NCI-H146 (cell line): ENCODE data around the gene CR1.
"Not testable (repeated sequence)": the region's sequence is repeated elsewhere in the genome, so short reads cannot be mapped to it uniquely, and the experiment has no call there.

Experiments used
- DNase-seq: peaks from one replicate; lab custom pipeline; 2025; lab: John Stamatoyannopoulos, UW

The CR1 gene

DNA sequence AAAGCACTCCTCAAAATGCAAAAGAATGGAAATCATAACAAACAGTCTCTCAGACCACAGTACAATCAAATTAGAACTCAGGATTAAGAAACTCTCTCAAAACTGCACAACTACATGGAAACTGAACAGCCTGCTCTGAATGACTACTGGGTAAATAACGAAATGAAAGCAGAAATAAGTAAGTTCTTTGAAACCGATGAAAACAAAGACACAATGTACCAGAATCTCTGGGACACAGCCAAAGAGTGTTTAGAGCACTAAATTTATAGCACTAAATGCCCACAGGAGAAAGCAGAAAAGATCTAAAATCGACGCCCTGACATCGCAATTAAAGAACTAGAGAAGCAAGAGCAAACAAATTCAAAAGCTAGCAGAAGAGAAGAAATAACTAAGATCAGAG is 95.2 kb downstream of the CR1 start:
- not testable (repeated sequence) for DNase-seq

GRCh38 chr1:207594095-207594494 is 98.1 kb downstream of the CR1 start:
- not testable (repeated sequence) for DNase-seq

DNA sequence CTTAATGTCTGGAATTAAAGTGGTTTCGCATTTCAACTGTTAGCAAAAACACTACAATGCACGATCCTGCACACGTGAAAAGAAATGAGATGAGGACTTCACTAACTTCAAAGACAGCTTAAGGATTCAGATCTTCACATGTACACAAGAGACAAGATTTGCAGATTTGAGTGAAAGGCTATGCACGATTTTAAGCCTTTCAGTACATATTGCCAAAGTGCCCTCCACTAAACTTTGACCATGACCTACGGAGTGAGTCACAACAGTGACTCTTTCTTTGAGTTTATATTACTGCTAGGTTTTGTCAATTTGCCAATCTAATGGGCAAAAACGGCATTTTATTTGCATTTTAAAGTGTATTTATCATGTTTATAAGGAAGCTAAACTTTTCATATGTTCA is 107.8 kb downstream of the CR1 start:
- no peak for DNase-seq

- DNase-seq = no peak
Measured at GRCh38 chr1:207605444-207606361, 109.7 kb downstream of the CR1 start.

GRCh38 chr1:207606362-207606755 is 110.4 kb downstream of the CR1 start:
- DNase-seq = no peak

DNA sequence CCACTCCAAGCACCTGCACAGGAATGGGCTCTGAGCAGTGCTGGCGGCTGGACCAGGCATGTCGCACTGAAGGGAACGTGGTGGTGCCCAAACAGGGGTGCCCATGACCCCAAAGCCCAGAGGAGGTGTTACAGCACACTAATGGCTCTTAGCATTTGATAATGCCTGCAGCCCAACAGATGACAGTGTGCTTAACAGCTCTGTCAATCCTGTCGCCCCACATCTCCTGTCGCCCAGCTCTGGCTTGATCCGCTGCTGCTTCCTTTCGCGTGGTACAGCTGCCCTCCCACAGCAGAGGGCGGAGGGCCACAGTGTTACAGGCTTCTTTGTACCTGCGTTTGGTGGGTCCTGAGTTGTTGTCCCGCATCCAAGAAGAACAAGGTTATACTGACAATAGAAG is 116.8 kb downstream of the CR1 start:
- DNase-seq = no peak

- DNase-seq = peak; percentile 45
Measured at GRCh38 chr1:207619871-207620542, 124.0 kb downstream of the CR1 start.

- no peak for DNase-seq
Measured at GRCh38 chr1:207620543-207620893, 124.6 kb downstream of the CR1 start.

GRCh38 chr1:207625504-207626071 is 129.6 kb downstream of the CR1 start:
- DNase-seq = not testable (repeated sequence)

DNA sequence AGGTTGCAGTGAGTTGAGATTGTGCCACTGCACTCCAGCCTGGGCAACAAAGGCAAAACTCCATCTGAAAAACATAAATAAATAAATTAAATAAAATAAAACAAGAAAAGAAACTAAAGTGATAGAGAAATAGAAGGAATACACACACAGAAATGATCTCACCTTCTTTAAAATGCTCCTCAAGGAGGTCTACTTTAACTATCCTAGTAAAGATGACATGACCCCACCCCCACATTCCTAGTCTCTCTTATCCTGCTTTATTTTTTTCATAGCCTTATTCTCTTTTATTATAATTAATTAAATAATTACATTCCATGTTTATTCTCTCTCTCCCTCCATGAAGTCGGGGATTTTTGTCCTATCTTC is 131.0 kb downstream of the CR1 start:
- no peak for DNase-seq

DNA sequence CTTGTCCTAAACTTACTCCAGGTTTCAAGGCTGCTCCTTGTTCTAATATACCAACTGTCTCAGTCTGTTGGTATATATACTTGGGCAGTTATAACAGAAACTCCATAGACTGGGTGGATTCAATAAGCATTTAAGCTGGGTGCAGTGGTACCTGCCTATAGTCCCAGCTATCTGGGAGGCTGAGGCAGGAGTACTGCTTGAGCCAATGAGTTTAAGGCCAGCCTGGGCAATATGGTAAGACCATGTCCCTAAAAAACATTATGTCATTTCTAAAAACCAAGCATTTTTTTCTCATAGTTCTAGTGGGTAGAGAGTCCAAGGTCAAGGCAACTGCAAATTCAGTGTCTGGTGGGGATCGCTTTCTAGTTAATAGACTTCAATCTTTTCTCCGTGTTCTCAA is 131.5 kb downstream of the CR1 start:
- no peak for DNase-seq

DNA sequence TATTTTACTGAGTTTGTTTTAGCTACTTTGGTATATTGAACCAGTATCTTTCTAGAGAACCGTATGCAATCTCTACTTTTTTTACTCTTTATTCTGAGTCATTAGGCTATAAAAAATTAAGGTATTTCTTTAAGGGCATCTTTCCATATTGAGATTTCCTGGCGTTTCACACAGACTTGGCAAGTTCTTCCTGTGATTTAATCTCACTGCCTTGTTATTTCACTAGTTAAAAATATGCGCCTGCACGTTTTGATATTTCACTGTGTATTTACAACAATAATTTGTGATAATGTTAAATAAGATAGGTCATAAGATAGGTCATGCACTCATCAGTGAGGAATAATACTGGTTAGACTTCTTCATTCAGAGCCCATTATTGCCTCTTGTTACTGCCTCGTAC is 132.8 kb downstream of the CR1 start:
- DNase-seq = no peak

GRCh38 chr1:207631137-207631536 is 135.2 kb downstream of the CR1 start:
- DNase-seq = no peak

GRCh38 chr1:207633226-207633625 is 137.3 kb downstream of the CR1 start:
- DNase-seq = no peak

DNA sequence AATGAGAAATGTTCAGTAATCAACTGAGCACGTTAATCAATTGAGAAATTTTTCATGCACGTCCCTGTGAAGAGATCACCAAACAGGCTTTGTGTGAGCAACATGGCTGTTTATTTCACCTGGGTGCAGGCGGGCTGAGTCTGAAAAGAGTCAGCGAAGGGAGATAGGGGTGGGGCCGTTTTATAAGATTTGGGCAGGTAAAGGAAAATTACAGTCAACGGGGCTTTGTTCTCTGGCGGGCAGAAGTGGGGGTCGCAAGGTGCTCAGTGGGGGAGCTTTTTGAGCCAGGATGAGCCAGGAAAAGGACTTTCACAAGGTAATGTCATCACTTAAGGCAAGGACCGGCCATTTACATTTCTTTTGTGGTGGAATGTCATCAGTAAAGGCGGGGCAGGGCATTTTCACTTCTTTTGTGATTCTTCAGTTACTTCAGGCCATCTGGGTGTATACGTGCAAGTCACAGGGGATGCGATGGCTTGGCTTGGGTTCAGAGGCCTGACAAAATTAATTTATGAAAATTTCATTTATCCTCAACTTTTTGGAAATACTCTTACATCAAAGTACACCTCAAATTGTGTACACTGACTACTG is 137.8 kb downstream of the CR1 start:
- not testable (repeated sequence) for DNase-seq

- not testable (repeated sequence) for DNase-seq
Measured at GRCh38 chr1:207634293-207634692, 138.3 kb downstream of the CR1 start.

DNA sequence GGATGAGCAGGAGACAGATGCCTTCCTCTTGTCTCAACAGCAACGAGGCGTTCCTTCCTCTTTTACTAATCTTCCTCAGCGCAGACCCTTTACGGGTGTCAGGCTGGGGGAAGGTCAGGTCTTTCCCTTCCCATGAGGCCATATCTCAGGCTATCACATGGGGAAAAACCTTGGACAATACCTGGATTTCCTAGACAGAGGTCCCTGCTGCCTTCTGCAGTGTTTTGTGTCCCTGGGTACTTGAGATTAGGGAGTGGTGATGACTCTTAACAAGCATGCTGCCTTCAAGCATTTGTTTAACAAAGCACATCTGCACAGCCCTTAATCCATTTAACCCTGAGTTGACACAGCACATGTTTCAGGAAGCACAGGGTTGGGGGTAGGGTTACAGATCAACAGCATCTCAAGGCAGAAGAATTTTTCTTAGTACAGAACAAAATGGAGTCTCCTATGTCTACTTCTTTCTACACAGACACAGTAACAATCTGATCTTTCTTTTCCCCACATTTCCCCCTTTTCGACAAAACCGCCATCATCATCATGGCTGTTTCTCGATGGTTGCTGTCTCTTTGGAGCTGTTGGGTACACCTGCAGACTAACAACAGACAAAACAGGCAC is 139.7 kb downstream of the CR1 start:
- not testable (repeated sequence) for DNase-seq

- peak; percentile 7 for DNase-seq
Measured at GRCh38 chr1:207638487-207639145, 142.7 kb downstream of the CR1 start.

GRCh38 chr1:207639362-207639761 is 143.4 kb downstream of the CR1 start:
- DNase-seq = not testable (repeated sequence)

DNA sequence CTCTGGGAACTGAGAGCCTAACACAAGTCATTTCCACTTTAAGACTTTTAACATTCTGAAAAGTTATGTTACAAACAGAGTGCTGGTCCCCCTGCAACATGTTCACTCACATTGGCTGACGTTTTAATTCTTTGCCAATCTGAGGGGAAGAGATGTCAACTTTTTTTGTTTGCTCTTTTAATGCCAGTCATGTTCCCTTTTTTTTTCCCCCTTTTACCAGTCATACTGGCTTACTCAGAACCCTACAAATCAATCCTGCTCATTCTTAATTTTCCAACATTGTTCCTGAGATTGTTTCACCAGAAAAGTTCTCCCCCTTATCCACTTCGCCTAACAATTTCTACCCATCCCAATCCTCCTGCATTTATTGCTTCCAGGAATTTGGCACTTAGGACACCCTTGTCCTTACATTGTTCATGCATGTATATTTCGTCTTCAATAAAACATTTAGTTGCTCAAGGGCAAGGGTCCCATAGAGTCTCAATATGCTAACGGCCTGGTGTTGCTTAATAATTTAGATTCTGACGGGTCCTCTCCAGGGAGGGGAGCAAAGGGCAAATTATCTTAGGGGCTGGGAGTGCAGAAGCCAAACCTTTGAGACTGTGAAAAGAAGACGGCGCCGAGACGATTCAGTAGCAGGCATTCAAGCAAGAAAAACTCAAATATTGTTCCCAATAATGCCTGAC is 148.4 kb downstream of the CR1 start:
- no peak for DNase-seq
